Stimulated activated naive CD8-positive, alpha-beta T cell treated with anti-CD3 and anti-CD28 coated beads, Interleukin-15, Interleukin-2, amounts not matched to agents 100 ng/mL and 50 ng/mL, for 24 hours (primary cell): Measurements from ENCODE around the gene C14orf39.

ENCODE experiments used
- H3K27ac Mint-ChIP-seq: one replicate; pipeline ENCODE4 v1.8.0; 2021; ENCODE audit warnings: mild to moderate bottlenecking, mixed read lengths
- H3K27me3 Mint-ChIP-seq: one replicate; pipeline ENCODE4 v1.8.0; 2021; ENCODE audit warnings: mixed read lengths
- H3K36me3 Mint-ChIP-seq: one replicate; pipeline ENCODE4 v1.8.0; 2021; ENCODE audit warnings: low read depth, mixed read lengths
- H3K4me1 Mint-ChIP-seq: one replicate; pipeline ENCODE4 v1.8.0; 2021; ENCODE audit warnings: low read depth, mixed read lengths
- H3K4me3 Mint-ChIP-seq: one replicate; pipeline ENCODE4 v1.8.0; 2021; ENCODE audit warnings: mild to moderate bottlenecking, mixed read lengths
- H3K9me3 Mint-ChIP-seq: one replicate; pipeline ENCODE4 v1.8.0; 2021; ENCODE audit warnings: mixed read lengths

Gene C14orf39

DNA sequence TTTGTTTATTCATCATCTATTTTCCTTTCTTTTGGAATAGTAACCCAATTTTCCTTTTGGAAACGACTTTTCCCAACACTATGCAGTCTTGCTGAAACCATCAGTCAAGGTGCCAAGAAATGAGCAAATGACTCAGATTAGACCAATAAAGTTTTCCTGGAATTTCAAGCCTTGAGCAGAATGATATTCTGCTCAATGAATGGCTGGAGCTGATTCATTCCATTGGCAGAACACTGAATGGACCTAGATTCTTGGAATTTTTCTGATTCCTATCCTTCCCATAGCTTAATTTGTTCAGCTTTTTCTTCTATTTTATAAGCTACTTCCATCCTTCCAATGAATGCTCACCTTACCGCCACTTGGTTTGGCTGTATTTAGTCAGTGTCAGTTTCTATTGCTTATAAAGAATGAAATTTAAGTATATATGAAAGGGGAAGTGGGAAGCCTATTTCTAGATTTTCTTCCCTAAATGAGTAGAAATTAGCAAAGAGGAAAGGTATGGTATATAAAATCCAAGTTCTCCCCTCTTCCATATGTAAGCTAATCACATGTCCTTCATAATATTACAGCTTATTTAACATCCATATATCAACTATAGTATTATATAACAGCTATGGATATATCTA is 89.0 kb downstream of the C14orf39 start:
- Mint-ChIP-seq H3K9me3 (peaks cover 15% of the 10 kb centered on the region), H3K27me3 (peaks cover 13% of the 10 kb centered on the region), H3K4me1 (no peaks in the 10 kb centered on the region), H3K27ac (no peak overlapping the region), H3K4me3 (no peak overlapping the region), H3K36me3 (no peaks in the 10 kb centered on the region)
